KOPT-K1 (cell line): ENCODE results near the gene COL4A2.
"Not testable (repeated sequence)": the region's sequence is repeated elsewhere in the genome, so short reads cannot be mapped to it uniquely, and the experiment has no call there.

ENCODE experiments used
- H3K27ac ChIP-seq: fragments of 200-600 bp; sonication (generic); 2 replicates; pipeline ENCODE4 v1.5.1; 2016; ENCODE audit warnings: antibody characterized with exemption, mild to moderate bottlenecking, low read depth, low read length; ENCODE audit not compliant: poor library complexity, severe bottlenecking
- H3K36me3 ChIP-seq: fragments of 200-600 bp; sonication (generic); 2 replicates; pipeline ENCODE4 v1.5.1; 2017; ENCODE audit warnings: antibody characterized with exemption, mild to moderate bottlenecking, low read length, moderate library complexity; ENCODE audit not compliant: insufficient read depth
- H3K9me3 ChIP-seq: fragments of 200-600 bp; sonication (generic); 2 replicates; pipeline ENCODE4 v1.5.1; 2017; ENCODE audit warnings: antibody characterized with exemption, low read length, mild to moderate bottlenecking; ENCODE audit not compliant: insufficient read depth, poor library complexity, severe bottlenecking

Gene COL4A2

GRCh38 chr13:110305544-110305943 lies 1.5 kb upstream of the COL4A2 start:
- no peaks in the 10 kb centered on the region for H3K36me3 ChIP-seq
- H3K27ac ChIP-seq, result no peak overlapping the region
- H3K9me3 ChIP-seq, result no peaks in the 10 kb centered on the region

DNA sequence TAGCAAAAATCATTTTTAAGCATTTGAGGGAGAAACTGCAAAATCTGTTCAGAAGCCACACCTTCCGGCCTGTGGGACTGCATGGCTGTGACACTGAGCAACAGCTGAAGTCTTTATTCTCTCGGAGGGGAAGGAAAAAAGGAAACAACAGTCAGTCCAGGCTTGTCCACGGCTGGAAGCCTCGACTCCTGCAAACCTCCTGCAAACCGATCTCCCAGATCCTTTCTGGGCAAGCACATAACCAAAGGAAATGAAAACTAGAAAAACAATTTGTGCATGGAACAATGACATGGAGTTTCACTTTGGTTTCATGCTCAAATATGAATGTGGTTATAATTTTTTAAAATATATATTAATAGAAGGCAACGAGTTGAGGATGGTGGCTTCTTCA lies 1.1 kb upstream of the COL4A2 start:
- Histone ChIP-seq H3K36me3 (no peaks in the 10 kb centered on the region), H3K27ac (no peak overlapping the region)

DNA sequence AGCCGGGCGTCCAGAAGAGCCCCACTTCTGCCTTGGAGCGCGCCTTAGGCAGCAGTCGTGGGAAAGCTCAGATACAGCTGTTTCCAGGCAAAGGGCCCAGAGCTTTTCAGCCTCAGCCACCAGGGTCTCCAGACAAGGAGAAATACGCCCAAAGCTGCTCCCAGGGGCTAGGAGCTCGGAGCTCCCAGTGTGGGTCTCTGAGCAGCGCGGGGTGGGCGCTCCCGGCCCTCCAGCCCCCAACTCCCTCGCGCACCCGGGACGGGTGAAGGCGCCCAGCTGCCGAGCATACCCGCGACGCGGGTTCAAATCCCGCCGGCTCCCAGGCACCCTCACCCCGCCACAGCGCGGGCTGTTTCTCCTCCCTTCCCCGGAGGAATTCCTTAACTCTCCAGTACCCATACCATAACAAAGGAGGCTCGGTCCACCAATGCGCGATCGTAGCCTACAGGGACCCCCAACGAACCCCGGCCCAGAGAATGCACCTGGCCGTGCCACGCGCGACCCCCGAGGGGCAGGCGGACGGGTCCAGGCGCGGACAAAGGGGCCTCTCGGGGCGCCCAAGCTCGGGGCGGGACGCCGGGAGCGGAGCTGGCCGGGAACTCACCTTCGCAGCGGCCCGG lies 634 bp upstream of the COL4A2 start:
- Histone ChIP-seq H3K27ac (no peak overlapping the region), H3K36me3 (no peaks in the 10 kb centered on the region), H3K9me3 (no peaks in the 10 kb centered on the region)

More for the DNA sequence above, 1.1 kb upstream of the COL4A2 start:
- H3K9me3 ChIP-seq, result no peaks in the 10 kb centered on the region

GRCh38 chr13:110307767-110308655 lies 927 bp downstream of the COL4A2 start:
- no peaks in the 10 kb centered on the region for H3K9me3 ChIP-seq
- H3K27ac ChIP-seq, result no peak overlapping the region
- no peaks in the 10 kb centered on the region for H3K36me3 ChIP-seq

GRCh38 chr13:110308656-110309359 lies 1.7 kb downstream of the COL4A2 start:
- no peaks in the 10 kb centered on the region for H3K9me3 ChIP-seq
- no peak overlapping the region for H3K27ac ChIP-seq

DNA sequence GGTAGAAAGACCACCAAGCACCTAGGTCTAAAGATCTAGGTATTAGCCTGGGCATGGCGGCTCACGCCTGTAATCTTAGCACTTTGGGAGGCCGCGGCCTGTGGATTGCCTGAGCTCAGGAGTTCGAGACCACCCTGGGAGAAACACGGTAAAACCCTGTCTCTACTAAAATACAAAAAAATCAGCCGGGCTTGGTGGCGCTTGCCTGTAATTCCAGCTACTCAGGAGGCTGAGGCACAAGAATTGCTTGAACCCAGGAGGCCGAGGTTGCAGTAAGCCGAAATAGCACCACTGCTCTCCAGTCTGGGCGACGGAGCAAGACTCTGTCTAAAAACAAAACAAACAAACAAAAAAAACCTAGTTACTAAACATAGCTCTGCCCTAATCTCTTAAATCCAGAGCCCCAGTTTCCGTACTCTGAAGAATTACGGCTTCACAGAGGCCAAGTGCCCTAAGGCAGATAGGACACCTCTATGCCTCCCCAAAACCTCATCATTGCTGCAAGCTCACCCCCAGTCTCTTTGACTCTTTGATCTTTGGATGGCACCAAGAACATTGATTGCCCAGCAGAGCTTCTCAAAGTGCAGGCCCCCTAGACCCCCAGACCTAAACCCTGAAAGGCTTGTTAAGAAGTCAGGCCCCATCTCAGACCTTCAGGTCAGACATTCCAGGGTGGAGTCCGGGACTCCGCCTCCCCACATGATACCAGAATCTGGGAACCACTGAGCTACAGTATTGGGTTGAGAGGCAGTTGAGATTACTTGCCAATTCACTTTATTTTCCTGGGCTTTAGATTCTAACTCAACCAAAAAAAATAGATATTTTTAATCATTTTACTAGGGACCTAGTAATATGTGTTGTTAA lies 2.8 kb downstream of the COL4A2 start:
- H3K36me3 ChIP-seq, result no peaks in the 10 kb centered on the region
- H3K27ac ChIP-seq, result no peak overlapping the region
- H3K9me3 ChIP-seq, result no peaks in the 10 kb centered on the region

More at GRCh38 chr13:110308656-110309359, 1.7 kb downstream of the COL4A2 start:
- H3K36me3 ChIP-seq, result no peaks in the 10 kb centered on the region

GRCh38 chr13:110310541-110311442 lies 3.7 kb downstream of the COL4A2 start:
- Histone ChIP-seq H3K27ac (no peak overlapping the region), H3K9me3 (no peaks in the 10 kb centered on the region), H3K36me3 (no peaks in the 10 kb centered on the region)

- no peaks in the 10 kb centered on the region for H3K9me3 ChIP-seq
- H3K36me3 ChIP-seq, result no peaks in the 10 kb centered on the region
- no peak overlapping the region for H3K27ac ChIP-seq
These were observed 4.6 kb downstream of the COL4A2 start for GRCh38 chr13:110311443-110312338.

DNA sequence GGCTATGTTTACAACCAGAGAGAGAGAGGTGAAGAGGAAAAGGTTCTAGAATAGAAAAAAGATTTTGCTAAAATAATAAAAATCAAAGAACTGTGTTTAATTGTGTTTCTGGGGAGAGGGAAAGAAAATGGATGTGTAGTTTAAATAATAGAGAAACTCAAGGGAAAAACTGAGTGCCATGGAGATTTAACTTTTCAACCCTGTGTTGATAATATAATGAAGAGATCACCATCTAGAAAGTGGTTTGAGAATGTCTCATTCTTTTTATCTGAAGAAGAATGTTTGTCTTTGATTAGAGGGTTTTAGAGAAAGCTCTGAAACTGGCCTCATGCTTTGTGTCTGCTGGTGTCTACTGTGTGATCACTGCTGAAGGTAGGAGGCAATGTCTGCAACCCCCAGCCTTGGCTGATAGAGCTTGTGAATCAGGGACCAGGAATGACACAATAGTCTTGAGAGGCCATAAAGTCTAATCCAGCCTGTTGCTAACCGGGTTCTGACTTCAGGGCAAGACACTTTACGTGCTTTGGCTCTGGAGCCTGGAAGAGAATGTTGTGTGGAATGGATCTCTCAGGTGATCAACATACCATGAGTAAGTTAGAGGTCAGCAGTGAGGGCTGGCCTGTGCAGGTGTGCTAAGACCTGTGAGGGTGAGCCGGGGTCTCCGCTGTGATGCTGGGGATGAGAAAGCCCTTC lies 5.4 kb downstream of the COL4A2 start:
- no peaks in the 10 kb centered on the region for H3K36me3 ChIP-seq

GRCh38 chr13:110313261-110313660 lies 6.2 kb downstream of the COL4A2 start:
- not testable (repeated sequence) for H3K36me3 ChIP-seq, H3K27ac ChIP-seq, H3K9me3 ChIP-seq

More for the DNA sequence above, 5.4 kb downstream of the COL4A2 start:
- H3K27ac ChIP-seq, result no peak overlapping the region
- H3K9me3 ChIP-seq, result no peaks in the 10 kb centered on the region

GRCh38 chr13:110313733-110314132 lies 6.6 kb downstream of the COL4A2 start:
- H3K27ac ChIP-seq, H3K9me3 ChIP-seq, H3K36me3 ChIP-seq: not testable (repeated sequence)

- Histone ChIP-seq H3K9me3 (no peaks in the 10 kb centered on the region), H3K27ac (no peak overlapping the region), H3K36me3 (no peaks in the 10 kb centered on the region)
These were observed 7.6 kb downstream of the COL4A2 start for GRCh38 chr13:110314516-110315245.
